DMS79 treated with DMSO at 0.1 percent for 48 hours (cell line): ENCODE results near the gene SLC50A1.

Source experiments
- DNase-seq: peaks from one replicate; lab custom pipeline; 2025; lab: John Stamatoyannopoulos, UW

Gene SLC50A1

DNA sequence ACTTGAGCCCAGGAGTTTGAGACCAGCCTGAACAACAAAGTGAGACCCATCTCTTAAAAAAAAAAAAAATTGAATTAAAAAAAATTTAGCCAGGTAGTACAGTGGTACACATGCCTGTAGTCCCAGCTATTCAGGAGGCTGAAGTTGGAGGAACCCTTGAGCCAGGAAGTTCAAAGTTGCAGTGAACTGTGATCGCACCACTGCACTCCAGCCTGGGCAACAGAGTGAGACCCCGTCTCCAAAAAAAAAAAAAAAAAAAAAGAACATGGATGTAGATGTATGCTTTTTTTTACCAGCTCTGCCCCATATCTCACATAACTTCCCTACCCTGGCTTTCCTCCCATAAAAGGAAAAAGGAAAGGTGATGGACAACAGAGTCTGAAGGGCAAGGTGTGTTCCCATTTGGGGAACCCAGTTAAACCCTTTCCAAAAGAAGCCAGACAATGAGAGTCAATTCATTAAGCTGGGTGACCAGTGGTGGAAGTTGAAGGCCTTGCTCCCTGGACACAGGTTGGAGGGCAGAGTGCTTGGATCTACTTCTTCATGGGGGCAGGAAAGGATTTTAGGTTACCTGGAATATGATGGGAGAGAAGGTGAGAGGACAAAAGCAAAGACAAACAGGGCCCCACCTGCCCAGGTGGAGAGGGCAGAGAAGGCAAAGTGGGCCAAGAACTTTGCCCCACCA lies 34.6 kb downstream of the SLC50A1 start:
- DNase-seq, result no peak

DNA sequence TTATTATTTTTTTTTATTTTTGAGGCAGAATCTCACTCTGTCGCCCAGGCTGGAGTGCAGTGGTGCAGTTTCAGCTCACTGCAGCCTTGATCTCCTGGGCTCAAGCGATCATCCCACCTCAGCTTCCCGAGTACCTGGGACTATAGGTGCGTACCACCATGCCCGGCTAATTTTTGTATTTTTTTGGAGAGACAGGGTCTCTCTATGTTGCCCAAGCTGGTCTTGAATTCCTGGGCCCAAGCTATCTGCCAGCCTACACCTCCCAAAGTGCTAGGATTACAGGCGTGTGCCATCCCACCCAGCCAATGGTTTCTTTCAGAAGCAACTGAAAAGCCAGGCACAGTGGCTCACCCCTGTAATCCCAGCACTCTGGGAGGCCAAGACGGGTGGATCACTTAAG lies 35.2 kb downstream of the SLC50A1 start:
- no peak for DNase-seq

DNA sequence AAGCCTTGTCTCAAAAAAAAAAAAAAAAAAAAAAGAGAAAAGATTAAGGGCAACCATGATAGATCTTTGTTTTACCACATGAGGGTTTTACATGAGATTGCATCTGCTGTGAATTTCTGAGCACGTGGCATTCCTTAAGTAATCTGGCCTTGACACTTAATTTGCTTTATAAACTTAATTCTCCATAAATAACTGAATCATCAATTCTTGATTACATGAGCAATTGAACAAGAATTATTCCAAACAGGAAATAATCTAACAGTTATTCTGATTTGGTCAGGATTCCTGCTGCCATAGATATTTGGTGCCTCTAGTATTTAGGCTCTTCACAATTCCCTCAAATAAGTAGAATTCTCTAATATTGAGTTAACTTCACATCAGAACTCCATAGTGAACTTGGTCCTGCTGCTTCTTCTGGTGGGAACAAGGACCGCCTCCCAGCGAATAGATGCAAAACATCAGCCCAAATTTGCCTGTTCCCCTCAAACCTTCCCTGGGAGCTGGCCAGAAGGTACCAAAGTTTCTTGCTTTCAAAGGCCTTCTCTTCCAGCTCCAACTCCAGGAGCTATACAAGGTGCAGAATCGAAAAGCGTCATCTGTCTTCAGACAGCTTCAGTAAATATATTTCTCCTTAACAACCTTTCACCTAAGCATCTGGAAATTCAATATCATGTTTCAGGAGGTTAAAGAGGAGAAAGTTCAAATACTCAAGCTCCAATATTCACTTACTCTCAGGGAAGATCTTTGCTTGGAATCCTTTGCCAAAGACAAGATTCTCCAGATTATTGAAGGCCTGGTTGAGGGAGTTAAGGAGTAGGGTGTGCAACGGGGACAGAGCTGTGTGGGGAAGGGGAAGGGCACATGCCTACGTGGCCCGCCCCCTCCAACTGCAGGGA lies 36.4 kb downstream of the SLC50A1 start:
- no peak for DNase-seq

DNA sequence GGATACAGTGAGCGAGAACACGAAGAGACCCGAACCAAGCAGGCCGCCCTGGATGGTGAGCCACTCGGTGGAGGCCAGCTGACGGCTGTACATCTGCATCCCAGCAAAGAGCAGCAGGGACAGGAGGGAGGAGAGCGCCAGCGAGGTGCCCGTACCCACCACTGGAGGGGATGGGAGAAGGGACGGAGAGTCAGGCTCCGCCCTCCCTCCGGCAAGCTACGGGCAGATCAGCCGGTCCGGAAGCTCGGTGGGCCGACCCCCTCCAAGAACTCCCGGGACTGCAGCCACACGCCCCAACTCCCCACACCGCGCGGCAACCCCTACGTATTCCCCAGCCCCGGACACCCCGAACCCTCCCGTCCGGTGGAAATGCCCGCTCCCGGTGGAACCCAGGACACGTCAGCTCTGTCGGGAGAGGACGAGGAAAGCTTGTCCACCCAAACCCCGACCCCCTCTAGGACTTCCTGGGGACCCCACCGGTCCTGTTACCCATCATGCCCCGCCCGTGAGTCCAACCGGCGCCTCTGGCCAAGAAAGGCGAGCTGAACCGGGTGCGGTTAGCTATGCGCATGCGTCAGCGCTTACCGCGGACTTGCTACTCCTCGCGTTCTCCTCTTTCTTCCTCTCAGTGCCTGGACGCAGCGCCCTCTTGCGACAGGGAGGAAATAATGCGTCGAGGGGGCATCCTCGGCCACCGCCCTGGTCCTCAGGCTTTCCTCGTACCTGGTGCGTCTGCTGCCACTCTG lies 37.3 kb downstream of the SLC50A1 start, which contains the start of gene KRTCAP2:
Gene KRTCAP2 (minus strand): TSS at position 573 of the 746 bp plus-strand sequence. CDS start 80 bp downstream, at position 493.
- DNase-seq, result peak; percentile 95

DNA sequence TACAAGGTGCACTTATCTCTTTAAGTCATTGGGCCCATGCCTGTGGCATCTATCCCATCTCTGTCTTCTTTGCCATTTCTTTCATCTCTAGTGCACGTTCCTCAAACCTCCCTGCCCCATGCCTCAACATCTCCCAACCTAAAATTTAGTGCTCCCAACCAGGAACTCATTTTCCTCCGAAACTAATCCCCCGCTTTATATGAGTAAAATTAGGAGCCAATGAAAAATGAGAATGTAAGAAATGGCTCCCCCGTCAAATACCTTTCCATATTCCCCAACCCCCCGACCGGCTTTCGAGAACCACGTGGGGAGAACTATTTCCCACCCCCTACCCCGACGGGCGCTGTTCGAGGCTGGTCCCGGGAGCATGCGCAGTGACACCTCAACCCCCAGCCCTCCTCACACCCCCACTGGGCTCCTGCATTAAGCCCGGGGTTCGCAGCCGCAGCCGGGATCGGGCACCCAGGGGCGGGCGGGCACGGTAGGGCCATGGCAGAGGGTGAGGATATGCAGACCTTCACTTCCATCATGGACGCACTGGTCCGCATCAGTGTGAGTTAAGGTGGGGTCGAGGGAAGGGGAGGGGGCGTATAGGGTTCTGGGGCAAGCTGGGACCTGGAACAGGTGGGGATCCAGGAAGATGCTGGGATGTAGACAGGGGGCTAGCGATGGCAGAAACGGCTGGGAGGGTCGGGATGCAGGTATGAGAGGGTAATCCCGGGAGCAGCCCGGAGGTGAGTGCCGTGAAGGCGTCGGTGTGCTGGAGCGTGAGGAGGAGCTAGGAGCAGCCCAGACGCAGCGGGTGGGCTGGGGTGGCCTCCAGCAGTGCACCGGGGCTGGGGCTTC lies 38.0 kb downstream of the SLC50A1 start, which contains the start of gene TRIM46:
Gene TRIM46 (plus strand): TSS at position 372 of the 846 bp plus-strand sequence. CDS start 118 bp downstream, at position 490.
- DNase-seq, result peak; percentile 77

DNA sequence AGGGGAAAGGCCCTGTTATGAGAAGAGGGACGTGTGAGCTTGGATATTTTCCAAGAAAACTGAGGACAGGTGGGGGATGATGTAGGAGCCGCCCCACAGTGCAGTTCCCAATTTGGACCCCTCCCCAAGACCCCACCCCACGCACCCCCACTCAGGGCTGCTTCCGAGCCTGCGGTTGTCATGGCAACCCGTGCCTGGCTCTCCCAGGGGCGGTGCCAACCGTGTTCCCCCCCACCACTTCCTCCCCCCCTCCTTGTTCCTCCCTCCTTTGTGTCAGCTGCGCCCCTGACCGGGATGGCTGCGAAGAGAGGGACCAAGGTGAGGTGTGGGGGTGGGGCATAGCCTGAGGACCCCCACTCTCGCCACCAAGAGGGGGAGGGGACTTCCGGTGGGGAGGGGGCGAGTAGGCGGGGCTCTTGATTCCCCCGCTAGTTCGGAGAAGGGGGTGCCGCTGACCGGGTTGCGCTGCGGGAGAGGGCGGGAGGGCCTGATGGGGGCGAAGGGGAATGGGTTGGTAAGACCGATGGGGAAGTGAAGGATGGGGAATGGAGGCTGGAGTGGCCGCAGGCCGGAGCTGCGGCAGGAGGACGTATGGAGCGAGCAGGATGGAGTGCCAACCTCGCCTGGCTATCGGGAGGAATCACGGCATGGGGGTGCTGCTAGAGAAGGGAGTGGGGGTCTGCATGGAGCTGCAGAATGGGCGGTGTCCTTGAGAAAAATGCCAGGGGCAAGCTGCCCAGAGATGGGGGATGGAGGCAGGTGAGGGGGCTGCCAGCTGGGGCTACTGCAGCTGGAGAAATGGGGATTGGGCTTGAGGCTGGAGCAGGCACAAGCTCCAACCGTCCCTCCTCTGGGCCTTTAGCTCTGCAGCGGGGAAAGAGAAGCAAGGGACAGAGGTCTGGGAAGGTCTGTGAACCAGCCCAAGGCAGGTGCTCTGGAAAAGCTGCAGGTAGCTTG lies 39.0 kb downstream of the SLC50A1 start:
- DNase-seq, result peak; percentile 77

DNA sequence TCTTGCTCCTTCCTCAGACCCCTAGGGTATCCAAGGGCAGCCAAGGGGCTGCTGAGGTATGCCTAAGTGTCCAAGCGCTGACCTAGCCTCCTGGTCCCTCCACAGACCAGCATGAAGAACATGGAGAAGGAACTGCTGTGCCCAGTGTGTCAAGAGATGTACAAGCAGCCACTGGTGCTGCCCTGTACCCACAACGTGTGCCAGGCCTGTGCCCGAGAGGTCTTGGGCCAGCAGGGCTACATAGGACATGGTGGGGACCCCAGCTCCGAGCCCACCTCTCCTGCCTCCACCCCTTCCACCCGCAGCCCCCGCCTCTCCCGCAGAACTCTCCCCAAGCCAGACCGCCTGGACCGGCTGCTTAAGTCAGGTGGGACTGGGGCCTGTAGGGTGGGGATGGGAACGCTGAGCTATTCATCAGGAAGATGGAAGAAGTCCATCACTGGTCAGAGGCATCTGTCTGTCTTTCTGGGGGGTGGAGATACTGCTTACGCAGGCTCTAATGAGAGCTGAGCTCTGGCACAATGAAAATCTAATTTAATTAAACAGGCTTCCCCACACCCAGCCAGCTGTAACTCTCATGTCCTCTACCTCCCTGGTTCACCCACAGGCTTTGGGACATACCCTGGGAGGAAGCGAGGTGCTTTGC lies 39.8 kb downstream of the SLC50A1 start:
- DNase-seq, result no peak

DNA sequence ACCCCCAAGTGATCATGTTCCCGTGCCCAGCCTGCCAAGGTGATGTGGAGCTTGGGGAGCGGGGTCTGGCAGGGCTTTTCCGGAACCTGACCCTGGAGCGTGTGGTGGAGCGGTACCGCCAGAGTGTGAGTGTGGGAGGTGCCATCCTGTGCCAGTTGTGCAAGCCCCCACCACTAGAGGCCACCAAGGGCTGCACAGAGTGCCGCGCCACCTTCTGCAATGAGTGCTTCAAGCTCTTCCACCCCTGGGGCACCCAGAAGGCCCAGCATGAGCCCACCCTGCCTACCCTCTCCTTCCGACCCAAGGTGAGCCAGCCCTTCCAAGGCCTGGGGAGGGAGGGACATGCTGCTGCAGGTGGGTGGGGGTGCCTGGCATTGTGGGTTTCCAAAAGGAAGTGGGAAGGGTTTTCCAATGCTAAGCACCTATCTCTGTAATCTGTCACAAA lies 40.3 kb downstream of the SLC50A1 start:
- DNase-seq, result no peak

DNA sequence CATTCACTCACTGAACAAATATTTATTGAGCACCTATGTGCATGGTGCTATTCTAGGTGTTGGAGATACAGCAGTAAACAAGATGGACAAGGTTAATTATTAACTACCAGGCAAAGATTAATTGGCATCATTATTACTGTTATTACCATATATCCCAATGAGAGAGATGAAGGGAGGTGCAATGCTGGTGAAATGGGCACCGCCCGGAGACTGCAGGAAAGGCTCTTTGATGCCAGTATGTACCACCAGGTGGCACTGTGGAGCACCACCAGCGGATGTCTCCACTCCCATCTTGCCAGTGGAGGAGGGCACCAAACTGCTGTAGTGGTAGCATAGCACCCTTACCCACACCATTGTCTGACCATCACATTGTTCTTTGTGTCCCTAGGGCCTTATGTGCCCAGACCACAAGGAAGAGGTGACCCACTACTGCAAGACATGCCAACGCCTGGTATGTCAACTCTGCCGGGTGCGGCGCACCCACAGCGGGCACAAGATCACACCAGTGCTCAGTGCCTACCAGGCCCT lies 41.0 kb downstream of the SLC50A1 start:
- peak; percentile 61 for DNase-seq

DNA sequence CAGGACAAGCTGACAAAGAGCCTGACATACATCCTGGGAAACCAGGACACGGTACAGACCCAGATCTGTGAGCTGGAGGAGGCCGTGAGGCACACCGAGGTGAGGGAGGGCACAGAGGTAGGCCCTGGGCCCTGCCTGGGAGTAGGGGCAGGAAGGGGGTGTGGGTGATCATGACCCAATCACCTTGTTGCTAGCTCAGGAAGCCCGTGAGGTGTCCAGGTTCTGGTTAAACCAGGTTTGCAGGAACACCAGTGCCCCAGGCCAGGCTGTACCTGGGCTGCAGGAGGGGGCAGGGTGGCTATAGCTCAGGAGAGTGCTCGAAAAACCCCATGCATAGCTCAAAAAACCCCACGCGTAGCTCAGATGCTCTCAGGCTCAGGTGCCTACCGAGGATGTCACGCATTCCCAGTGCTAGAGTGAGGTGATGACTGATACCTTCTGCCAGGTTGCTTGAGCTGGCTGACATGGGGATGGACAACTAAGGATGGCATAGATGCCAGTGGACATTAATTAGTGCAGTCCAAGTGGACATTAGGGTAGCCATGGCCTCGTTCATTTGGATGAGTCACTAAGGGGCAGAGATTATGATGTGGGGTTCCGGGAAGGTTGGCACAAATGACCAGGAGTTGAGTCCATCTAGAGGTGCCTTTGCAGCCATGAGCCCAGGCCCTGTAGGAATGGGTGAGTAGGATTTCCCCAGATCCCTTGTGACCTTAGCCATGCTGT lies 41.7 kb downstream of the SLC50A1 start:
- no peak for DNase-seq

DNA sequence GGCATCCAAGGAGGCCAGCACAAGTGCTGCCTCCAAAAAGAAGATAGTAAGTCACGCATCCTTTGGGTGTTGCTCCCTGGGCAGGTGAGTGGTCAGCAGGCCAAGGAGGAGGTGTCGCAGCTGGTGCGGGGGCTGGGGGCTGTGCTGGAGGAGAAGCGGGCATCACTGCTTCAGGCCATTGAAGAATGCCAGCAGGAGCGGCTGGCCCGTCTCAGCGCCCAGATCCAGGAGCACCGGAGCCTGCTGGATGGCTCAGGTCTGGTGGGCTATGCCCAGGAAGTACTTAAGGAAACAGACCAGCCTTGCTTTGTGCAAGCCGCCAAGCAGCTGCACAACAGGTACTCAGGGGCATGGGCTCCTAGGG lies 42.2 kb downstream of the SLC50A1 start:
- no peak for DNase-seq

DNA sequence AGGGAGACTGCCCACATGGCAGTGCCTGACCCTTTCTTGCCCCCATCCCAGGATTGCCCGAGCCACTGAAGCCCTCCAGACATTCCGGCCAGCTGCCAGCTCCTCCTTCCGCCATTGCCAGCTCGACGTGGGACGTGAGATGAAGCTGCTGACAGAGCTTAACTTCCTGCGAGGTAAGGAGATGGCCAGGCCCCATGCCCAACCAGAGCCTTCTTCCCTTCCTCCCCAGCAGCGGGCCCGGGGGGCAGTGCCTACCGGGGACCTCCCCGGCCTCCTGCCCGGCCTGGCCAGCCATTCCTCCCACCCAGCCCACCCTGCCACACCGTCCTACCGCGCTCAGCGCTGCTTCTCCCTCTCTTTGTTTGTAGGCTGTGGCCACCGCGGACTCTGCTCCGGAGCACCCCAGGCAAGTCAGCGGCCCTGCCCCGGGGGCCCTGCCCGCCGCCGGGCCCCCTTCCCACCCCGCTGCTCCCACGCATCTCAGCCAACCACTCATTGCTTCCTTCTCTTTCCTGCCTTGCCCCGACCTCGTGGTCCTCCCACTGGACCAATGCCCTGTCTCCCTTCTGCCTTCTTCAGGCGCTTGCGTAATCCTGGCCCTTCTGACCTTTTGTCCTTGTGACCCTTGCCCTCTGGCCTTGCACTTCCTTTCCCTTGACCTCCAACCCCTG lies 42.9 kb downstream of the SLC50A1 start:
- no peak for DNase-seq

DNA sequence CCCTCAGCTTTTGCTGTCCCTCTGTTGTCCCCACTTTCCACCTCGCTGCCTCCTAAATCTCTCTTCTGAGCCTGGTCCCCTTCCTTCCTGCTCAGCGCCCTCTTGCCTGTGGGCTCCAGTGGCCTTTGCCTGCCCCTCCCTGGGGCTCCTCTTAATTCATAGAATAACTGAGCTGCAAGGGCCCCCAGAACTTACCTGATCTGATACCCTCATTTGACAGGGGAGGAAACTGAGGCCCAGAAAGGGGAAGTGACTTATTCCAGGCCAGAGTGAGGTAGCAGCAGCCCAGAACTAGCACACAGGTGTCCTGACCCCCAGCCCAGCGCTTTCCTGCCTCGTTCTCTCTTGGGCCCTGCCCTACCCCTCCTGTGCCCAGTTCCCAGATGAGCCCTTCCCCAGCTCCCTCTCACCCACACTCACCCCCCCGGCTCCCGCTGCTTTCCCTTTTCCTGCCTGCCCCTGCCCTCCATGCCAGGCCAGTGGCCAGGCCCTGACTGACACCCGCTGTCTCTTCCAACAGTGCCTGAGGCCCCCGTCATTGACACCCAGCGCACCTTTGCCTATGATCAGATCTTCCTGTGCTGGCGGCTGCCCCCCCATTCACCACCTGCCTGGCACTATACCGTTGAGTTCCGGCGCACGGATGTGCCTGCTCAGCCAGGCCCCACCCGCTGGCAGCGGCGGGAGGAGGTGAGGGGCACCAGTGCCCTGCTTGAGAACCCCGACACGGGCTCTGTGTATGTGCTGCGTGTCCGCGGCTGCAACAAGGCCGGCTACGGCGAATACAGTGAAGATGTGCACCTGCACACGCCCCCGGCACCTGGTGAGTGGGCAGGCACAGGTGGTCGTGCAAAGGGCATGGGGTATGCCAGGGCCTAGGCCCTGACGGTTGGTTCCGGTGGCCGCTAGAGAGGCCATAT lies 43.7 kb downstream of the SLC50A1 start:
- DNase-seq, result no peak

DNA sequence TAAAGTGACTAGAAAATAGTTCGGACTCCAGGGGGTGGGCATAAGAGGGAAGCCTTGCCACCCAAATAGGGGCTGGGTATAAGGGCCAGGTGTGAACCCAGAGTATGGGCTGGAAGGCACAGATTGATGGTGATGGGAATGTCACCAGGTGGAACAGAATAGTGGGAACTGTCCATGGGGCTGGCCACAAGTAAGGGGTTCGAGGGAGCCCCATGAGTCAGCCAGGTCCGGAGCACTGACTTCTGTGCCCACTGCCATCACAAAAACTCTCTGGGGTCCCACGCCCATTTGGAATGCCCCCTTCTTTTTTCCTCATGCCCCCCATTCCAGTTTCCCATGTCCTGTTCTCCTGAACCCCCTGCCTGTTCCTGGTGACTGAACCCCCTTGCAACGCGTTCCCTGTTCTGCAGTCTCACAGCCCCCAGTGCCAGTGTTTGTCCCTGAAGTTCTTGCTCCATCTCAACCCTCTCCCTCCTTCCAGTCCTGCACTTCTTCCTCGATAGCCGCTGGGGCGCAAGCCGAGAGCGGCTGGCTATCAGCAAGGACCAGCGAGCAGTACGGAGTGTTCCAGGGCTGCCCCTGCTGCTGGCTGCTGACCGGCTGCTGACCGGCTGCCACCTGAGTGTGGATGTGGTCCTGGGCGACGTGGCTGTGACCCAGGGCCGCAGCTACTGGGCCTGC lies 45.9 kb downstream of the SLC50A1 start:
- DNase-seq, result no peak

DNA sequence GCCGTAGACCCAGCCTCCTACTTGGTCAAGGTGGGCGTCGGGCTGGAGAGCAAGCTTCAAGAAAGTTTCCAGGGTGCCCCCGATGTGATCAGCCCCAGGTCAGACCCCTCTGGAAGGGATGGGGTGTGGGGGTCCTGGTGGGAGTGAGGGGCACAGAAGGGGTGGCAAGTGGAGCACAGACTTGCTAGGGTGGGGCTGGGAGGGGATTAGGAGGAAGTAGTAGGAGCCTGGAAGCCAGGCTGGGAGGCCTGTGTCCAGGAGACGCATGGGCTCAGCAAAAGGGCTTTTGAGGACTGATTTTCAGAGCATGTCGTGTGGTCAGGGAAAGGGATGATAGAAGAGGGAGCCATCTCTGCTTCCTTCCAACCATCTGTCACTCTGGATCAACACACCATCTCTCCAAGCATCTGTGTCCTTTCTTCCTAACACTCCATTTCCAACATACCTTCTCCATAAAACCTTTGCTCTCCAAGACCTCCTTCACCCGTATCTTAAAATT lies 46.4 kb downstream of the SLC50A1 start:
- no peak for DNase-seq

DNA sequence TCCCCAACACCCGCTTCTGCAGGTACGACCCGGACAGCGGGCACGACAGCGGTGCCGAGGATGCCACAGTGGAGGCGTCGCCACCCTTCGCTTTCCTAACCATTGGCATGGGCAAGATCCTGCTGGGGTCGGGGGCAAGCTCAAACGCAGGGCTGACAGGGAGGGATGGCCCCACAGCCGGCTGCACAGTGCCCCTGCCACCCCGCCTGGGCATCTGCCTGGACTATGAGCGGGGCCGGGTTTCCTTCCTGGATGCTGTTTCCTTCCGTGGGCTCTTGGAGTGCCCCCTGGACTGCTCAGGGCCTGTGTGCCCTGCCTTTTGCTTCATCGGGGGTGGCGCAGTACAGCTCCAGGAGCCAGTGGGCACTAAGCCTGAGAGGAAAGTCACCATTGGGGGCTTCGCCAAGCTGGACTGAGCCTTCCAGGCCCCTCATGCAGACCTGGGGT lies 48.1 kb downstream of the SLC50A1 start:
- DNase-seq, result no peak
